ENCODE results near the gene KCNG2.

DNA sequence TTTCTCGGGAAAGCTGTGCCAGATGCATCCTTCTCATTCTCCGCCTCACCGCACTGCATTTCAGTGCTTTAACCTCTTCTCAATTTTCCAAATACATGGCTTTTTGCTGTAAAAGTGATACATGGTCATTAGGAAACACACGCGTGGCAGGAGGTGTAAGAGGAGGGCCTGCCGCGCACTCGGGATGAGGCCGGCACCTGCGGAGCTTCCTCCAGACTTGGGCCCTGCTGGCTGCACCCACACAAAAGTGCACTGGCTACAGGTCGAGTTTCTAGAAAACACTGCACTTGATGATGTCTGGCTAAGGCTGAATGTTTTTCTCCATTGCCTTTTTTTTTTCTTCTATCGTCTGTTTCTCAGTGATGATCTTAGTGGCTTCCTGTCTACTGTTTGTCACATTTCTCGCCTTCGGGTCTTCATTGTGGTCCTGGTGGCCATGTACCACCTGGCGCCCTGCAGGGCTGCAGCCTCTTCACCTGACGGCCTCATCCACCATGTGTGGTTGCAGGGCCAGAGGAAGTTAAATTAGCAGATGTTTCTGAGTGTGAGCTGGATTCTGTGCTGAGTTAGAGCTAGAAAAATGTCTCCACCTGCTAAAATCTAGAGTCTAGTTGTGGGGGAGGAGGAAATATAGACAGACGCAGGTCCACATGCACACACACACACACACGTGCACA is 7.6 kb downstream of the KCNG2 start:
- TF ChIP-seq, protein P1, sequence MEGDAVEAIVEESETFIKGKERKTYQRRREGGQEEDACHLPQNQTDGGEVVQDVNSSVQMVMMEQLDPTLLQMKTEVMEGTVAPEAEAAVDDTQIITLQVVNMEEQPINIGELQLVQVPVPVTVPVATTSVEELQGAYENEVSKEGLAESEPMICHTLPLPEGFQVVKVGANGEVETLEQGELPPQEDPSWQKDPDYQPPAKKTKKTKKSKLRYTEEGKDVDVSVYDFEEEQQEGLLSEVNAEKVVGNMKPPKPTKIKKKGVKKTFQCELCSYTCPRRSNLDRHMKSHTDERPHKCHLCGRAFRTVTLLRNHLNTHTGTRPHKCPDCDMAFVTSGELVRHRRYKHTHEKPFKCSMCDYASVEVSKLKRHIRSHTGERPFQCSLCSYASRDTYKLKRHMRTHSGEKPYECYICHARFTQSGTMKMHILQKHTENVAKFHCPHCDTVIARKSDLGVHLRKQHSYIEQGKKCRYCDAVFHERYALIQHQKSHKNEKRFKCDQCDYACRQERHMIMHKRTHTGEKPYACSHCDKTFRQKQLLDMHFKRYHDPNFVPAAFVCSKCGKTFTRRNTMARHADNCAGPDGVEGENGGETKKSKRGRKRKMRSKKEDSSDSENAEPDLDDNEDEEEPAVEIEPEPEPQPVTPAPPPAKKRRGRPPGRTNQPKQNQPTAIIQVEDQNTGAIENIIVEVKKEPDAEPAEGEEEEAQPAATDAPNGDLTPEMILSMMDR (IDR thresholded peaks at IDR 0.05; ENCODE audit: insufficient read depth, low read length, poor library complexity, severe bottlenecking) = no peak
- no peak for TF ChIP-seq EZH2phosphoT487 (conservative IDR thresholded peaks at IDR 0.05; ENCODE audit: low read length)

Data from SU-DHL-6 (cell line).